ENCODE measurements around the gene UBAP1. TPM values are rescaled to one million over a fixed set of nuclear protein-coding genes. Genes with fewer than 3 reads are reported as not detected.
"Not testable (repeated sequence)": the region's sequence is repeated elsewhere in the genome, so short reads cannot be mapped to it uniquely, and the experiment has no call there.

Gene UBAP1
- total RNA-seq, 1 donor: 40.9 TPM

- Histone ChIP-seq H3K4me2 (ENCODE audit: insufficient read depth, low read length) (no peak overlapping the region), H2AFZ (ENCODE audit: low read length) (no peak overlapping the region), H3K79me2 (ENCODE audit: insufficient read depth, low read length) (peaks cover 92% of the 10 kb centered on the region), H3K4me1 (ENCODE audit: insufficient read depth, low read length) (peaks cover 8% of the 10 kb centered on the region), H3K9me3 (ENCODE audit: low read depth, low read length) (no peaks in the 10 kb centered on the region), H3K27ac (ENCODE audit: low read depth, low read length) (no peak overlapping the region), H3K36me3 (ENCODE audit: insufficient read depth, low read length) (peaks cover 6% of the 10 kb centered on the region), H3K4me3 (ENCODE audit: insufficient read depth, low read length) (no peak overlapping the region), H4K20me1 (ENCODE audit: insufficient read depth, low read length) (peaks cover 61% of the 10 kb centered on the region), H3K27me3 (ENCODE audit: insufficient read depth, low read length) (no peaks in the 10 kb centered on the region)
- DNase-seq (ENCODE audit: insufficient read length, low spot score, missing footprints): no peak
- TF ChIP-seq CTCF (IDR thresholded peaks at IDR 0.05; ENCODE audit: extremely low read depth, low read depth, low read length): no peak
These were observed 27.7 kb downstream of the UBAP1 start for GRCh38 chr9:34206561-34206960.

- H3K27me3 ChIP-seq (ENCODE audit: insufficient read depth, low read length): no peaks in the 10 kb centered on the region
- DNase-seq (ENCODE audit: insufficient read length, low spot score, missing footprints): no peak
- H3K36me3 ChIP-seq (ENCODE audit: insufficient read depth, low read length): no peaks in the 10 kb centered on the region
- H3K27ac ChIP-seq (ENCODE audit: low read depth, low read length): no peak overlapping the region
- no peak overlapping the region for H2AFZ ChIP-seq (ENCODE audit: low read length)
- H3K9me3 ChIP-seq (ENCODE audit: low read depth, low read length): no peaks in the 10 kb centered on the region
- H3K4me2 ChIP-seq (ENCODE audit: insufficient read depth, low read length): no peak overlapping the region
- no peak overlapping the region for H3K4me3 ChIP-seq (ENCODE audit: insufficient read depth, low read length)
- no peaks in the 10 kb centered on the region for H3K4me1 ChIP-seq (ENCODE audit: insufficient read depth, low read length)
- TF ChIP-seq CTCF (IDR thresholded peaks at IDR 0.05; ENCODE audit: extremely low read depth, low read depth, low read length): no peak
- H3K79me2 ChIP-seq (ENCODE audit: insufficient read depth, low read length): peaks cover 68% of the 10 kb centered on the region
- peaks cover 30% of the 10 kb centered on the region for H4K20me1 ChIP-seq (ENCODE audit: insufficient read depth, low read length)
These were observed 32.6 kb downstream of the UBAP1 start for GRCh38 chr9:34211395-34211794.

- not testable (repeated sequence) for H3K4me2 ChIP-seq (ENCODE audit: insufficient read depth, low read length); H3K27me3 ChIP-seq (ENCODE audit: insufficient read depth, low read length); H3K27ac ChIP-seq (ENCODE audit: low read depth, low read length); H2AFZ ChIP-seq (ENCODE audit: low read length); H3K4me1 ChIP-seq (ENCODE audit: insufficient read depth, low read length); H3K4me3 ChIP-seq (ENCODE audit: insufficient read depth, low read length); H3K9me3 ChIP-seq (ENCODE audit: low read depth, low read length); DNase-seq (ENCODE audit: insufficient read length, low spot score, missing footprints); H3K36me3 ChIP-seq (ENCODE audit: insufficient read depth, low read length)
- H4K20me1 ChIP-seq (ENCODE audit: insufficient read depth, low read length): peaks cover 28% of the 10 kb centered on the region
- H3K79me2 ChIP-seq (ENCODE audit: insufficient read depth, low read length): peaks cover 51% of the 10 kb centered on the region
These were observed 35.6 kb downstream of the UBAP1 start for GRCh38 chr9:34214354-34215000.

GRCh38 chr9:34216325-34216724, 37.5 kb downstream of the UBAP1 start:
- Histone ChIP-seq H3K27ac (ENCODE audit: low read depth, low read length) (no peak overlapping the region), H3K9me3 (ENCODE audit: low read depth, low read length) (no peaks in the 10 kb centered on the region), H3K79me2 (ENCODE audit: insufficient read depth, low read length) (peaks cover 46% of the 10 kb centered on the region), H3K4me1 (ENCODE audit: insufficient read depth, low read length) (peaks cover under 1% of the 10 kb centered on the region), H3K36me3 (ENCODE audit: insufficient read depth, low read length) (no peaks in the 10 kb centered on the region), H4K20me1 (ENCODE audit: insufficient read depth, low read length) (peaks cover 22% of the 10 kb centered on the region), H3K4me3 (ENCODE audit: insufficient read depth, low read length) (no peak overlapping the region), H2AFZ (ENCODE audit: low read length) (no peak overlapping the region), H3K4me2 (ENCODE audit: insufficient read depth, low read length) (no peak overlapping the region), H3K27me3 (ENCODE audit: insufficient read depth, low read length) (no peaks in the 10 kb centered on the region)
- DNase-seq (ENCODE audit: insufficient read length, low spot score, missing footprints): no peak
- TF ChIP-seq CTCF (IDR thresholded peaks at IDR 0.05; ENCODE audit: extremely low read depth, low read depth, low read length): no peak

GRCh38 chr9:34217015-34217414, 38.2 kb downstream of the UBAP1 start:
- H3K27me3 ChIP-seq (ENCODE audit: insufficient read depth, low read length); H3K4me2 ChIP-seq (ENCODE audit: insufficient read depth, low read length); H3K36me3 ChIP-seq (ENCODE audit: insufficient read depth, low read length); H2AFZ ChIP-seq (ENCODE audit: low read length); DNase-seq (ENCODE audit: insufficient read length, low spot score, missing footprints); H3K9me3 ChIP-seq (ENCODE audit: low read depth, low read length); H3K27ac ChIP-seq (ENCODE audit: low read depth, low read length); H3K4me1 ChIP-seq (ENCODE audit: insufficient read depth, low read length); H3K4me3 ChIP-seq (ENCODE audit: insufficient read depth, low read length): not testable (repeated sequence)
- Histone ChIP-seq H4K20me1 (ENCODE audit: insufficient read depth, low read length) (peaks cover 28% of the 10 kb centered on the region), H3K79me2 (ENCODE audit: insufficient read depth, low read length) (peaks cover 44% of the 10 kb centered on the region)

Data from osteoblast (primary cell).